ENCODE results near the gene DNAL4.

The DNAL4 gene

GRCh38 chr22:38839686-38840085 lies 45.7 kb upstream of the DNAL4 start:
- H3K4me3 ChIP-seq (ENCODE audit: low read depth, low read length): no peak overlapping the region
- no peak for TF ChIP-seq CTCF (IDR thresholded peaks at IDR 0.05; ENCODE audit: borderline replicate concordance, insufficient read depth, low read depth, low read length)

- TF ChIP-seq CTCF (IDR thresholded peaks at IDR 0.05; ENCODE audit: borderline replicate concordance, insufficient read depth, low read depth, low read length): no peak
- H3K4me3 ChIP-seq (ENCODE audit: low read depth, low read length): no peak overlapping the region
Observed at GRCh38 chr22:38837414-38837928, 43.5 kb upstream of the DNAL4 start.

- no peak for TF ChIP-seq CTCF (IDR thresholded peaks at IDR 0.05; ENCODE audit: borderline replicate concordance, insufficient read depth, low read depth, low read length)
- H3K4me3 ChIP-seq (ENCODE audit: low read depth, low read length): no peak overlapping the region
Observed at GRCh38 chr22:38835888-38836301, 42.0 kb upstream of the DNAL4 start.

- no peak for TF ChIP-seq CTCF (IDR thresholded peaks at IDR 0.05; ENCODE audit: borderline replicate concordance, insufficient read depth, low read depth, low read length)
- H3K4me3 ChIP-seq (ENCODE audit: low read depth, low read length): no peak overlapping the region
Observed at GRCh38 chr22:38834991-38835390, 41.0 kb upstream of the DNAL4 start.

- TF ChIP-seq CTCF (IDR thresholded peaks at IDR 0.05; ENCODE audit: borderline replicate concordance, insufficient read depth, low read depth, low read length): no peak
- no peak overlapping the region for H3K4me3 ChIP-seq (ENCODE audit: low read depth, low read length)
Observed at GRCh38 chr22:38834215-38834953, 40.4 kb upstream of the DNAL4 start.

GRCh38 chr22:38833061-38833460 lies 39.1 kb upstream of the DNAL4 start:
- no peak overlapping the region for H3K4me3 ChIP-seq (ENCODE audit: low read depth, low read length)
- no peak for TF ChIP-seq CTCF (IDR thresholded peaks at IDR 0.05; ENCODE audit: borderline replicate concordance, insufficient read depth, low read depth, low read length)
